Muscle of arm (tissue), 12 donors: ENCODE results near the gene SPTBN2. TPM values are rescaled to one million over a fixed set of nuclear protein-coding genes. Genes with fewer than 3 reads are reported as not detected.

Source experiments
- DNase-seq: peaks from one replicate; pipeline ENCODE4 v3.0.0-alpha.2; 2013
- polyA plus RNA-seq, 12 donors: library from polyadenylated mRNA; unstranded; fragments of 120-200 nt; gene quantifications; one replicate each; pipeline ENCODE4 v1.2.1, GENCODE V29; 2013; ENCODE audit not compliant: insufficient read length in 12 of 12

Gene SPTBN2
- polyA plus RNA-seq, 12 donors: 8.5 to 33.9 (median 14.9) TPM; not detected in 1

DNA sequence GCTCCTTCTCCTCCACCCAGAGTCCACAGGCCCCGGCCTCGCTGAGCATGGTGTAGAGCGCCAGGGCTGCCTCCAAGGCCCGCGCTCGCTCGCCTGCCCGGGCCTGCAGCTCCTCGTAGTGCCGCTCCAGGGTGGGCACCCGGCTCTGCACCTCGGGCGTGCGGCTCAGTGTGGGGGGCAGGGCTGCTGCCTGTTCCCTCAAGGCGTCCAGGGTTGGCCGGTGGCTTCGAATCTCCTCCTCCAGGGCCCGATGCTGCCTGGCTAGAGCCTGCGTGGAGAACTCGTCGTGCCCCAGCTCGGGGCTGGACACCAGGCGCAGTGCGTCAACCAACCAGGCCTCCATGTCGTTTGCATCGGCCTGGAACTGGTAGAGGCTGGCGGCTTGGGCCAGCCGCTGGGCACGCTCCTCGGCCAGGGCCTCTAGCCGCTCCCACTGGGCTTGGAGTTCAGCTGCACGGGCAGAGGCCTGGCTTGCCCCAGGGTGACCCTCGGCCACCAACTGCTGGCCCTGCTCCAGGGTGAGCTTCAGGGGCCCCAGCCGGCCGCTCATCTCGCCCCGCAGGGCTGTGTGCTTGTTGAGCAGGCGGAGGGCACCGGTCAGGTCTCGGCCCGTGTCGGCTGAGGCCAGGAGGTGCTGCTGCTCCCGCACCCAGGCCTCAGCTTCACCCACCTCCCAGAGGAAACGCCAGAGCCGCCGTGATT lies 24.2 kb downstream of the SPTBN2 start:
- no peak for DNase-seq

- DNase-seq: no peak
Observed at GRCh38 chr11:66701432-66702240, 27.4 kb downstream of the SPTBN2 start.

DNA sequence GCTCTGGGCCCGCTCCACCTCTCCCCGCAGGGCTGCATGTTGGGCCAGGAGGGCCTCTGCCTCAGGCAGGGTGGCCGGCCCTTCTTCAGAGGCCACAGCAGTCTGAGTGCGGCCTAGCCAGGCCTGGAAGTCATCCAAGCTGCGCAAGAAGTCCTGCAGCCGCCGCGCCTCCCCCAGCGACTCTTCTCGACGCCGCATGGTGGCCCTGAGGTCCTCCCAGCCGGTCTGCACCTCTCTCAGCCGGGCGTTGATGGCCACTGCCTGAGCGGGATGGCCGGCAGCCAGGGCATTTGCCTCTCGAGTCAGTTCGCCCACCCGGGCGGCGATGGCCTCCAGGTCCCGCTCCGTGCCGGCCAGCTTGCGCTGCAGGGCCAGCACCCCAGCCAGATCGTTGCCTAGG lies 28.3 kb downstream of the SPTBN2 start:
- no peak for DNase-seq

DNA sequence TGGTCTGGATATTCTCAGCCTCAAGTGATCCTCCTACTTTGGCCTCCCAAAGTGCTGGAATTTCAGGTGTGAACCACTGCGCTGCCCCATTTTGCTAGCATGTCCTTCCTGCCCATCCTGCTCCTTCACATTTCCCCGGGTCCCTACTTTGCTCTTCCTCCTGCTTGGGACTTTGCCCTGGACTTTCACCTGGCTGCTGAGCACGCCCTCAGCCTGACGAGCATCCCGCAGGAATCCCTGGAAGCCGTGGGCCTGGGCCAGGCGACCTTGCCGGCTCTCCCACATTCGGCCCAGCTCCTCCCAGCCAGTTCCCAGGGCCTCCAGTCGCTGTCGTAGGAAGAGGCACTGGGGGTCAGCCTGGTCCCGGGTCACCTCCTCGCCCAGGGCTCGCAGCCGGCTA lies 28.7 kb downstream of the SPTBN2 start:
- no peak for DNase-seq

- DNase-seq: no peak
Observed at GRCh38 chr11:66698491-66698890, 30.5 kb downstream of the SPTBN2 start.

GRCh38 chr11:66697988-66698387 lies 31.0 kb downstream of the SPTBN2 start:
- no peak for DNase-seq

- no peak for DNase-seq
Observed at GRCh38 chr11:66696146-66696545, 32.9 kb downstream of the SPTBN2 start.

DNA sequence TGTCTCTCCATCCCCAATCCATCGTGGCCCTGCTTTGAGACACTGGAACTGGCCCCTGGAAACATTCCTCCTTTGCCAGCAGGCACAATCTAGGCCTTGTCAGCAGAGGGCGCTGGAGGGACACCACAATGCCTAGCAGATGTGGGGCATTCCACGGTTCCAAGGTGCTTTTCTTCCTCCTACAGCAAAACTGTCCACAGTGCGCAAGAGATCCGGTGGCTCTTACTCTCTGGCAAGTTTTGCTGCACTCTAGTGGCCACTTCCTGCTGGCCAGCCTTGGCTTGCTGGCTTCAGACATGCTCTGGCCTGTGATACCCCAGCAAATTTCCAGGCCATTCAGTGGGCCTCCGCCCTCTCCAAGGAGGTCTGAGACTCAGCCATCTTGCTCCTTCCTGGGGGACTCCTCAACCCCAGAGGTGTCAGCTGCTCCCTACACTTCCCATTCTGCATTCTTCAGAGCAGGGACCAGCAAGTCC lies 34.2 kb downstream of the SPTBN2 start:
- DNase-seq: peak; percentile 83

GRCh38 chr11:66694056-66694410 lies 35.0 kb downstream of the SPTBN2 start:
- DNase-seq: no peak

DNA sequence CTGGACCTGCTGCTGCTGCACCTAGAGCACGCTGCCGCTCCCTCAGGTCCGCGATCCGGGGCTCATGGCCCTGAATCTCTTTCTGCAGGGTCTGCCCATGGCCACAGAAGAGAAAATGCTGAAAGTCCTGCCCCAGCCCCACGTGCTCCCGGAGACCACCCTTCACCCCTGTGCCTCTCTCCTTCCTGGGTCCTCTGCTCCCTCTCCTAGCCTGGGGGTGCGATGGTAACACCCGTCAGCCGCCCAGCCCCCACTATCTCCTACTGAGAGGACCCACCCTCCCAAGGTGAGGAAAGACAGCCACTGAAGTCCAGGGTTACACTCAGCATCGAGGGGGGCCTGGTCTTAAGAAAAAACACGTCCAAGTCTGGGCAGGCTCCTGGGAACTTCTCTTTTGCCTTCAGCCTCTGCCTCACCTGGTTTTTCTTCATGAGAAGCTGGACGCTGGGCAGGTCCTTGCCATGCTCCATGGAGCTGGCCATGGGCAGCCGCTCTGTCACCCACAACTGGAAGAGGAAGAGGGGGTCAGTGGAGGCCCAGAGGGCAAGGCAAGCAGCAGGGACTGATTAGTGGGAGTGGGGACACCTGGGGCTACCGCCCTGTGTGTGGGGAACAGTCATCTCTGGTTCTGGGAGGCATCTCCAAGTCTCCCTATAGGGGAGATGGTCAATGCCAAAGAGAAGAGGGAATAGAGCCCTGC lies 35.5 kb downstream of the SPTBN2 start:
- DNase-seq: no peak

DNA sequence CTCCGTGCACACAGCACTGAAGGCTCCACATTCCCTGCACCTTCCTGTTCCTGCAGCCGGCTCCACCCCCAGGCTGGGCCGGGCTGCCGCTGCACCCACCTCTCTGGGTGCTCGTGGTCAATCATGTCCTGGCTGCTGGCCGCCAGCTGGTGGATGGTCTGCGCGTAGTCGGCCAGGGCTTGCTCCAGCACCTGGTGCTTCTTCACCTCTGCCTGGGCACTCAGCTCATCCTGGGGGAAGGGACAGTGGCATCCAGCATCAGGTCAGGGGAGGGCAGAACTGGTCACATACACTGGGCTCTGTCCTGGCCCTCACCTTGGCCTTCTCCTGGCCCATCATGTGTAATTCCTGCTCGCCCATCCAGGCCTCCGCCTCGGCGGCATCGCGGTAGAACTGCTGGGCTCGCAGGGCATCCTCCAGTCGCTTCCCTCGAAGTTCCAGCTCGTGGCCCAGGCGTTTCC lies 36.1 kb downstream of the SPTBN2 start:
- no peak for DNase-seq

- no peak for DNase-seq
Observed at GRCh38 chr11:66692446-66692845, 36.6 kb downstream of the SPTBN2 start.

DNA sequence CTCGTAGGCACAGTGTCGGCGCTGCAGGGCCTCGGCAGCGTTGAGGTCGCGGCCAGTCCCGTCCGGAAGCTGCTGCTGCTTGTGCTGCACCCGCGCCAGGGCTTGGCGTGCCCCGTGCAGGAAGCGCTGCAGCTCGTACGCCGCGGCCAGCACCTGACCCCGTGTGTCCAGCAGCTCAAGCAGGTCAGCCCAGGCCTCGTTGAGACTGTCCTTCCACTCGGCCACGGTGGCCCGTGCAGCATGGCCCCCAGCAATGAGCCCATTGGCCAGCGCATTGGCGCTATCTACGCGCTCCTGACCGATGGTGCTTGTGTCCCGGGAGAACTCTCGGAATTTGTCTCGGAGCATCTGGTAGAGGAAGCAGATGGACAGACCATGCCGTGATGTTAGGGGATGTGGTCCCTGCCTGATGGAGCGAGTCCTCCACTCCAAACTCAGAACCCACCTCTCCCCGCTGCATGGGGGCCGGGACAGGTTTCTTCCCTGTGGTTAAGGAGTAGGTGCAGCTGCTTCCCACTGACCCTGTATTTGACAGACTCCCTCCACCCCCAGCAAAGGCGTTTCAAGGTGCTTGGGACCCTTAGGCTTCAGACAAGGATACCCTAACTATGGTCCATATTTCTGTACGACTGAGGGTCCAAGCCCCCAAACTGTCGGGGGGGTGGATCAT lies 37.6 kb downstream of the SPTBN2 start:
- no peak for DNase-seq

GRCh38 chr11:66689661-66690590 lies 39.1 kb downstream of the SPTBN2 start:
- no peak for DNase-seq

GRCh38 chr11:66688561-66689534 lies 40.2 kb downstream of the SPTBN2 start:
- DNase-seq: no peak

- DNase-seq: no peak
Observed at GRCh38 chr11:66687831-66688281, 41.2 kb downstream of the SPTBN2 start.

GRCh38 chr11:66686801-66687750 lies 41.9 kb downstream of the SPTBN2 start:
- DNase-seq: no peak

GRCh38 chr11:66686100-66686785 lies 42.8 kb downstream of the SPTBN2 start:
- DNase-seq: no peak
